H1 (cell line): ENCODE measurements around the gene KRTAP9-6. TPM values are rescaled to one million over a fixed set of nuclear protein-coding genes. Genes with fewer than 3 reads are reported as not detected.
"Not testable (repeated sequence)": the region's sequence is repeated elsewhere in the genome, so short reads cannot be mapped to it uniquely, and the experiment has no call there.

Experiments
- CTCF ChIA-PET: fragments of 300-600 bp; sonication (Branson Sonifier 250); formaldehyde crosslinking; loops from one replicate; lab custom pipeline; 2021; ENCODE audit not compliant: partially characterized antibody; lab: Charles Lee
- POLR2A ChIA-PET: fragments of 300-600 bp; sonication (Branson Sonifier 250); formaldehyde crosslinking; loops from one replicate; lab custom pipeline; 2021; ENCODE audit warnings: inconsistent platforms; ENCODE audit not compliant: partially characterized antibody; lab: Charles Lee
- DNase-seq, 2 experiments: peaks; one replicate each; pipeline versions ENCODE4 v3.0.0 to v3.0.0-alpha.2; 2010 to 2022; ENCODE audit warnings: low spot score in 2 of 2, low read depth in 1 of 2, mixed read lengths in 1 of 2
- FAIRE-seq: peaks from 2 replicates; lab custom pipeline; 2011; peaks lifted over from hg19 to GRCh38; lab: Jason Lieb, UNC
- H2AFZ ChIP-seq: 2 replicates; pipeline ENCODE4 v1.8.1; 2012; ENCODE audit warnings: low read length, inconsistent platforms
- H2AK5ac ChIP-seq: 2 replicates; pipeline ENCODE4 v1.6.1; 2013; ENCODE audit warnings: low read depth, low read length
- H2BK120ac ChIP-seq: replicated peaks from 2 replicates; pipeline ENCODE3; 2013; ENCODE audit warnings: low read depth, low read length, inconsistent platforms
- H2BK12ac ChIP-seq: 2 replicates; pipeline ENCODE4 v1.6.1; 2013; ENCODE audit warnings: low read depth, low read length
- H2BK15ac ChIP-seq: 2 replicates; pipeline ENCODE4 v1.6.1; 2013; ENCODE audit warnings: low read length
- H2BK20ac ChIP-seq: 2 replicates; pipeline ENCODE4 v1.6.1; 2013; ENCODE audit warnings: low read length
- H2BK5ac ChIP-seq: 2 replicates; pipeline ENCODE4 v1.6.1; 2013; ENCODE audit warnings: low read depth, low read length
- H3K14ac ChIP-seq: 2 replicates; pipeline ENCODE4 v1.6.1; 2013; ENCODE audit warnings: inconsistent platforms; ENCODE audit not compliant: insufficient read length
- H3K18ac ChIP-seq: 2 replicates; pipeline ENCODE4 v1.6.1; 2013; ENCODE audit warnings: low read length; ENCODE audit errors: extremely low read depth
- H3K23ac ChIP-seq: 2 replicates; pipeline ENCODE4 v1.6.1; 2013; ENCODE audit warnings: inconsistent platforms; ENCODE audit not compliant: insufficient read length
- H3K23me2 ChIP-seq: 2 replicates; pipeline ENCODE4 v1.6.1; 2013; ENCODE audit warnings: low read depth, low read length
- H3K27ac ChIP-seq: 2 replicates; pipeline ENCODE4 v1.6.1; 2011; ENCODE audit warnings: low read depth, low read length, inconsistent platforms
- H3K27me3 ChIP-seq, 4 experiments: replicated peaks in 1 of 4; 1 replicate in 1 of 4; 2 replicates in 3 of 4; pipeline versions ENCODE4 v1.6.1 to v1.8.1; 2011 to 2013; ENCODE audit warnings: low read length in 3 of 4, mild to moderate bottlenecking in 3 of 4, inconsistent platforms in 2 of 4, mixed read lengths in 2 of 4, moderate library complexity in 1 of 4; ENCODE audit not compliant: control insufficient read depth in 3 of 4, insufficient read depth in 3 of 4; ENCODE audit errors: extremely low read depth in 1 of 4
- H3K36me3 ChIP-seq, 4 experiments: 2 replicates each; pipeline versions ENCODE4 v1.6.1 to v1.8.1; 2011 to 2013; ENCODE audit warnings: mild to moderate bottlenecking in 4 of 4, low read length in 3 of 4, moderate library complexity in 2 of 4, control low read depth in 1 of 4, inconsistent platforms in 1 of 4; ENCODE audit not compliant: insufficient read depth in 4 of 4, control insufficient read depth in 2 of 4
- H3K4ac ChIP-seq: replicated peaks from 2 replicates; pipeline ENCODE3; 2013; ENCODE audit warnings: low read length, low read depth, mixed read lengths, inconsistent platforms; ENCODE audit not compliant: insufficient read length
- H3K4me1 ChIP-seq, 4 experiments: replicated peaks in 1 of 4; 1 replicate in 1 of 4; 2 replicates in 3 of 4; pipeline versions ENCODE4 v1.6.1 to v1.8.1; 2011 to 2013; ENCODE audit warnings: low read length in 3 of 4, inconsistent platforms in 2 of 4, mixed read lengths in 1 of 4; ENCODE audit not compliant: insufficient read depth in 4 of 4, control insufficient read depth in 3 of 4
- H3K4me2 ChIP-seq, 2 experiments: 2 replicates each; pipeline versions ENCODE4 v1.6.1 to v1.8.1; 2011 to 2013; ENCODE audit warnings: low read depth in 2 of 2, low read length in 2 of 2, control low read depth in 1 of 2, inconsistent platforms in 1 of 2, mild to moderate bottlenecking in 1 of 2; ENCODE audit not compliant: insufficient read depth in 1 of 2
- H3K4me3 ChIP-seq, 4 experiments: fragments of 200-600, 300-600 bp in 1 of 4; sonication (generic), shearing (Covaris generic), sonication (Bioruptor Twin) in 1 of 4; 2 replicates each; pipeline versions ENCODE4 v1.5.1 to v1.8.1; 2011 to 2016; ENCODE audit warnings: low read length in 4 of 4, low read depth in 3 of 4, control low read depth in 2 of 4, inconsistent platforms in 2 of 4, mild to moderate bottlenecking in 2 of 4, mixed read lengths in 1 of 4, moderate library complexity in 1 of 4; ENCODE audit not compliant: insufficient read depth in 2 of 4; ENCODE audit errors: extremely low read depth in 1 of 4
- H3K56ac ChIP-seq: replicated peaks from 2 replicates; pipeline ENCODE3; 2013; ENCODE audit warnings: low read depth, mild to moderate bottlenecking, mixed read lengths, low read length, inconsistent platforms; ENCODE audit not compliant: insufficient read length
- H3K79me1 ChIP-seq: 2 replicates; pipeline ENCODE4 v1.6.1; 2013; ENCODE audit warnings: low read depth, low read length, control low read depth
- H3K79me2 ChIP-seq, 2 experiments: 2 replicates each; pipeline versions ENCODE4 v1.6.1 to v1.8.1; 2012 to 2013; ENCODE audit warnings: low read length in 2 of 2, mild to moderate bottlenecking in 2 of 2, inconsistent platforms in 1 of 2; ENCODE audit not compliant: insufficient read depth in 2 of 2, control insufficient read depth in 1 of 2
- H3K9ac ChIP-seq, 4 experiments: replicated peaks in 1 of 4; 1 replicate in 1 of 4; 2 replicates in 3 of 4; pipeline versions ENCODE4 v1.6.1 to v1.8.1; 2011 to 2013; ENCODE audit warnings: low read depth in 3 of 4, low read length in 3 of 4, control low read depth in 2 of 4, mild to moderate bottlenecking in 2 of 4, moderate library complexity in 2 of 4, inconsistent platforms in 1 of 4; ENCODE audit errors: extremely low read depth in 1 of 4
- H3K9me3 ChIP-seq, 2 experiments: 2 replicates each; pipeline versions ENCODE4 v1.6.1 to v1.8.1; 2012 to 2013; ENCODE audit warnings: mild to moderate bottlenecking in 2 of 2, moderate library complexity in 2 of 2, control low read depth in 1 of 2, inconsistent platforms in 1 of 2, low read depth in 1 of 2, low read length in 1 of 2, mixed read lengths in 1 of 2; ENCODE audit not compliant: insufficient read depth in 2 of 2
- H4K20me1 ChIP-seq, 2 experiments: replicated peaks in 1 of 2; 2 replicates each; pipeline versions ENCODE3 to v1.8.1; 2011 to 2013; ENCODE audit warnings: inconsistent platforms in 2 of 2, low read length in 2 of 2, mild to moderate bottlenecking in 1 of 2; ENCODE audit not compliant: insufficient read depth in 2 of 2, control insufficient read depth in 1 of 2
- H4K5ac ChIP-seq: 2 replicates; pipeline ENCODE4 v1.6.1; 2013; ENCODE audit warnings: low read length, low read depth, mixed read lengths, inconsistent platforms; ENCODE audit not compliant: insufficient read length
- H4K8ac ChIP-seq: 2 replicates; pipeline ENCODE4 v1.8.0; 2013; ENCODE audit warnings: mild to moderate bottlenecking, moderate library complexity, low read length, inconsistent platforms; ENCODE audit not compliant: insufficient read depth; ENCODE audit errors: extremely low read depth
- H4K91ac ChIP-seq: replicated peaks from 2 replicates; pipeline ENCODE3; 2013; ENCODE audit warnings: low read length, mixed read lengths, inconsistent platforms; ENCODE audit not compliant: insufficient read length
- WGBS, 2 experiments: shearing (Covaris generic) in 1 of 2; methylation state at CpG; one replicate each; pipeline versions ENCODE4 v1.1.6 to v1.1.7; 2013 to 2015; ENCODE audit warnings: low lambda C conversion rate in 2 of 2, mixed read lengths in 2 of 2, inconsistent platforms in 1 of 2, low coverage in 1 of 2, missing lambda C conversion rate in 1 of 2; ENCODE audit not compliant: insufficient replicate concordance in 2 of 2, insufficient coverage in 1 of 2, insufficient read length in 1 of 2; ENCODE audit errors: extremely low coverage in 1 of 2, missing lambda C conversion rate in 1 of 2; 5-methylcytosine and 5-hydroxymethylcytosine counted together
- polyA plus RNA-seq, 7 experiments: library from polyadenylated mRNA; depleted of rRNA in 3 of 7; stranded (reverse) in 5 of 7; unstranded in 2 of 7; fragments of >200 nt in 5 of 7; fragments of 200-250 nt in 2 of 7; gene quantifications; 1 replicate in 5 of 7; 2 replicates in 1 of 7; 4 replicates in 1 of 7; pipeline versions ENCODE4 v1.2.1 to v1.2.3, GENCODE V29; 2011 to 2013; ENCODE audit warnings: missing spikeins in 2 of 7, mixed read lengths in 2 of 7
- total RNA-seq: library from RNA; stranded (reverse); fragmentation: NEBNext Ultra II Directional; extraction: Animal tissue kit (Norgen Biotek cat#: 25700); gene quantifications from 2 replicates; pipeline ENCODE4 v1.2.1, GENCODE V29; 2021

KRTAP9-6 gene
- total and polyA plus RNA-seq, 2 of the 8 experiments (the other 6 are each of a cell fraction or from before 2014, with no cell fraction given): not detected

GRCh38 chr17:41237116-41237515 is 28.1 kb upstream of the KRTAP9-6 start:
- H3K56ac ChIP-seq, H3K4me2 ChIP-seq, H3K79me1 ChIP-seq, DNase-seq, FAIRE-seq, H3K4ac ChIP-seq, H3K9me3 ChIP-seq, H2BK12ac ChIP-seq, H2AFZ ChIP-seq, H4K20me1 ChIP-seq, H3K9ac ChIP-seq, H3K23me2 ChIP-seq, H2BK15ac ChIP-seq, H2BK120ac ChIP-seq, H3K36me3 ChIP-seq, H3K18ac ChIP-seq, H3K14ac ChIP-seq, H2AK5ac ChIP-seq, H3K4me1 ChIP-seq, H3K23ac ChIP-seq, H3K27me3 ChIP-seq, H3K4me3 ChIP-seq, H4K91ac ChIP-seq, H3K27ac ChIP-seq, H4K8ac ChIP-seq, H2BK5ac ChIP-seq, H4K5ac ChIP-seq, H3K79me2 ChIP-seq, H2BK20ac ChIP-seq: not testable (repeated sequence)
- POLR2A ChIA-PET: interaction anchor here (0.6 kb wide), 1 partner anchor 1094 kb away, joined by 3 read pairs; no protein-coding TSS in a partner anchor
- WGBS, 2 experiments: 93% methylated on average over 4 of the region's 4 CpGs; no CpG with 5 or more reads in 1 of the 2 experiments
- CTCF ChIA-PET: interaction anchor here (0.7 kb wide), 1 partner anchor 18 kb away, joined by 3 read pairs; the partner anchor contains the start of gene KRTAP9-9

GRCh38 chr17:41237949-41238437 is 27.2 kb upstream of the KRTAP9-6 start, which contains the start of gene KRTAP9-8:
Gene KRTAP9-8, plus strand, starts transcription at chr17:41237999. Its CDS starts 53 bp downstream, at chr17:41238052.
- H2AK5ac ChIP-seq, H3K56ac ChIP-seq, H4K91ac ChIP-seq, H3K9ac ChIP-seq, H3K23ac ChIP-seq, H3K79me1 ChIP-seq, H4K20me1 ChIP-seq, H3K27me3 ChIP-seq, H3K4me2 ChIP-seq, H4K8ac ChIP-seq, FAIRE-seq, H3K4me1 ChIP-seq, H4K5ac ChIP-seq, H3K27ac ChIP-seq, DNase-seq, H2BK20ac ChIP-seq, H3K9me3 ChIP-seq, H3K4me3 ChIP-seq, H3K4ac ChIP-seq, H3K18ac ChIP-seq, H2BK5ac ChIP-seq, POLR2A ChIA-PET, H2BK12ac ChIP-seq, H3K79me2 ChIP-seq, H3K23me2 ChIP-seq, H3K36me3 ChIP-seq, H2BK120ac ChIP-seq, H2BK15ac ChIP-seq, H3K14ac ChIP-seq, CTCF ChIA-PET, H2AFZ ChIP-seq: not testable (repeated sequence)
- 93% methylated on average over 3 of the region's 3 CpGs; no CpG with 5 or more reads in 1 of the 2 experiments for WGBS, 2 experiments
